ENCODE measurements around the gene GPR21. TPM values are rescaled to one million over a fixed set of nuclear protein-coding genes. Genes with fewer than 3 reads are reported as not detected.

The GPR21 gene
- total RNA-seq, 1 donor from 2014 or later: not detected

DNA sequence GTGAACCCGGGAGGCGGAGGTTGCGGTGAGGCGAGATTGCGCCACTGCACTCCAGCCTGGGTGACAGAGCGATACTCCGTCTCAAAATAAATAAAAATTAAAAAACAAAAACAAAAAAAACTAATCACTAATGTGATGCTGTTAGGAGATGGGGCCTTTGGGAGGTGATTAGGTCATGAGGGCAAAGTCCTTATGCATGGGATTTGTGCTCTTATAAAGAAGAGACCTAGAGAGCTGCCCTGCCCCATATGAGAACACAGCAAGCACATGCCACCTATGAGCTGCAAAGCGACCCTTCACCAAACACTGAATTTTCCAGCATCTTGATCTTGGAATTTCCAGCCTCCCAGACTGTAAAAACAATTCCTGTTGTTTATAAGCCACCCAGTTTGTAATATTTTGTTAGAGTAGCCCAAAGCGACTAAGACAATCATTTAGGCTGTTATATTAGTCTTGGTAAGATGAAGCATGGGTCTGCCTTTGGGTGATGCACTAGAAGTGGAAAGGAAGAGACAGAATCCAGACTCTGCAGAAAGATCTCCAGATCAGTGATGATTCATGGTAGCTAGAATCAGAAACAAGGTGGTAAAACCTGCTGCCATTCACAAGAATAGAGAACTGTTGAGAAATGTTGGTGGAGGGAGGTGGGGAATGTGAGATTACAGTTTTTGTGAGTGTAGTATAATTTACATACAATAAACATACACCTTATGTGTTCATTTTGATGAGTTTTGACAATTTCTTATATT is 26.2 kb downstream of the GPR21 start:
- ATAC-seq (ENCODE audit: poor library complexity): no peak
- DNase-seq: no peak
- intact Hi-C loops (cut with DNase I): no loop called here

DNA sequence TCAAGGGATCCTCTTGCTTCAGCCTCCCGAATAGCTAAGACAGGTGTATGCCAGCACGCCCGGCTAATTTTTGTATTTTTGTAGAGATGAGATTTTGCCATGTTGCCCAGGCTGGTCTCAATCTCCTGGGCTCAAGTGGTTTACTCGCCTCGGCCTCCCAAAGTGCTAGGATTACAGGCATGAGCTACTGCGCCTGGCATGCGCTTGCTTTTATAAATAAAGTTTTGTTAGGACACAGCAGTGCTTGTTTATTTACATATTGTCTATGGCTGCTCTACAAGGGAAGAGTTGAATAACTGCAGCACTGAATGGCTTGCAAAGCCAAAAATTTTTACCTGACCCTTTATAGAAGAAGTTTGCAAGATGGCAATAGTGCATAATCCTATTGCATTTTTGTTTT is 27.7 kb downstream of the GPR21 start:
- DNase-seq: no peak
- no peak for ATAC-seq (ENCODE audit: poor library complexity)
- intact Hi-C loops (cut with DNase I): no loop called here

DNA sequence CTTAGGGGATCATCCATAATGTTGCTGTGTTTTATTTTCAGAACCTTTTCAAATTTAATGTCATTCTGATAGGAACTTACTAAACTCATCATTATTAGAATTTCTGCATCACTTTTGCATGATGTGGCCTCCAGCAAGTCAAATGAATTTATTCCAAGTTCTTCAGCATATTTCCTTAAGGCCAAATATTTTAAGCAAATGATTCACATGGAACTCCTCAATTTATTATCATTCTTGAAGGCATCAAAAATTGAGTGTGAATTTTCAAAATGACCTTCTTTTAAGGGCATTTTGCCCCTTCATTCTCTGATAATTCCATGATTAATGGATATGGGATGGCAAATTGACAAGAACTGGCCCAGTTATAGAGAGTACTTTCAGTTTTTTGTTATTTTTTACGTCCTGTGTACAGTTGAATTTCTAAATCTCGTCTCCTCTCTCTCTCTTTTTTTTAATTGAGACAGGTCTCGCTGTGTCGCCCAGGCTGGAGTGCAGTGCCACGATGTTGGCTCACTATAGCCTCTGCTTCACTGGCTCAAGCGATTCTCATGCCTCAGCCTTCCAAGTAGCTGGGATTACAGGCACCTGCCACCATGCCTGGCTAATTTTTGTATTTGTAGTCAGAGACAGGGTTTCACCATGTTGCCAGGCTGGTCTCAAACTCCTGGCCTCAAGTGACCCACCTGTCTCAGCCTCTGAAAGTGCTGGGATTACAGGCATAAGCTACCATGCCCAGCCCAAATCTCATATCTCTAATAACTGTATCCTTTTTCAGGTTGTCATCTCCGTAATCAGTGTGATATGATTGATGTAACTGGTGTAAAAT is 29.1 kb downstream of the GPR21 start:
- DNase-seq (no peak), ATAC-seq (ENCODE audit: poor library complexity) (no peak)
- intact Hi-C loops (cut with DNase I): no loop called here

DNA sequence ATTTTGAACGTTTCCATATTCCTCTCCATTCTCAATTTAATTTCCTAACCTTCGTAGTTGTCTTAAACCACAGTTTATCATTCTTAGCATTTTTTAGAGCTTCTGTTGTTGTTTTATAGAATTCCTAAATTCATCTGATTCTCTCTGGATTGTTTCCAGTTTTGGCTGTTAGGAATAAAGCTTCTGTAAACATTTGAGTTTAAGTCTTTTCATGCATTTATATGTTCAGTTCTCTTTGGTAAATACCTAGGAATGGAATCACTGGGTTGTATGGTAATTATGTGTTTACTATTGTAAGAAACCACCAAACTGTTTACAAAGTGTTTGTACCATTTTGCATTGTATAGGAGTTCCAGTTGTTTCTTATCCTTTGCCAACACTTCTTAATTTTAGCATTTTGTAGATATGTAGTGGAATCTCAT is 29.7 kb downstream of the GPR21 start:
- intact Hi-C loops (cut with DNase I): no loop called here
- ATAC-seq (ENCODE audit: poor library complexity): no peak
- no peak for DNase-seq

DNA sequence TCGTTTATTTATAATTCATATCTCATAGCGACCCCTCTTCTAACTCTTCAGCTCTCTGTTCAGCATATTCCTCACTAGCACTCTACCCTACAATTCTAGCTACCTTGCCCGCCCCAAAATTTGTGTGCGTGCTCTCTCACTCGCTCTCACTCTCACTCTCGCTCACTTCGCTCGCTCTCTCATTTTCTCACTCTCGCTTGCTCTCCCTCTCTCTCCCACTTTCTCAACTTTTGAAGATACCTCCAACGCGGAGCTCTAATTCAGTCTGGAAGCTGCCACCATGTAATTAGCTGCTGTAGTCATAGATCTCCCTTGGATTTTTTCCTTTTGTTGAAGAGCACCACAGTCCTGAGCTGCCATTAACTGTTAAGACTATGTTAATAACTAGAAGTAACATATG is 30.4 kb downstream of the GPR21 start:
- intact Hi-C loops (cut with DNase I): no loop called here
- ATAC-seq (ENCODE audit: poor library complexity) (no peak), DNase-seq (no peak)

DNA sequence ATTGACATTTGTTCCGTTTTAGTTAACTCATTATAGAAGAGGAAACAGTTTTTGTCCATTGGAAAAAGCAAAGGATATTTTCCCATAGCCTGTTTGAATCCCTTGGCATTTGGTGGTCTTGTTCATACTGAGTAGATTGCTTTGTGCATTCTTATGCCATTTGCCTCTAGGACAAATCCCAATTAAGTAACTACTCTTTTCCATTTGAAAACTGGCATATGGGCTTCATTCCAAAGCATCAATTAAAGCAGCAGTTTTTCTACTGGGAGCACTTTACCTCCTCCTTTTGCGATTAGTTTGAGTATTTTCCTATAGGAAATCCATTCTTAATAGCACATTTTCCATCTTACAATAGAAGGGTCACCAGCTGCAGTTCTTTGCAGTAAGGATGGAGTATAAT is 31.2 kb downstream of the GPR21 start:
- DNase-seq (no peak), ATAC-seq (ENCODE audit: poor library complexity) (no peak)
- intact Hi-C loops (cut with DNase I): no loop called here

DNA sequence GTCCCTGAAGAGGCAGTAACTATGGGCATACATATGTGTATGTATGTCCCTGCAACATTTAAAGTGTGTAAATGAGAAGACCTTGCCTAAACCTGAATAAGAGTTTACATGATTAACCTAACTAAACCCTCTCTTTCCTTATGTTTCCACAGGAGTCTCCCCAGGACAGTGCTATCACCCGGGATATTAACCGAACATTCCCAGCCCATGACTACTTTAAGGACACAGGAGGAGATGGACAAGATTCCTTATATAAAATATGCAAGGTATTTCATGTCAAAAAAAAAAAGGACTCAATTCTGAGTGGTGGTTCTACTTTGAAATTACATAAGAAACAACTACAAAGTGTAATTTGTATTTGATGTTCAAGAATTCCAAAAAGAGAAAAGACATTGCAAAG is 31.7 kb downstream of the GPR21 start:
- no peak for DNase-seq
- intact Hi-C loops (cut with DNase I): no loop called here
- ATAC-seq (ENCODE audit: poor library complexity): no peak

DNA sequence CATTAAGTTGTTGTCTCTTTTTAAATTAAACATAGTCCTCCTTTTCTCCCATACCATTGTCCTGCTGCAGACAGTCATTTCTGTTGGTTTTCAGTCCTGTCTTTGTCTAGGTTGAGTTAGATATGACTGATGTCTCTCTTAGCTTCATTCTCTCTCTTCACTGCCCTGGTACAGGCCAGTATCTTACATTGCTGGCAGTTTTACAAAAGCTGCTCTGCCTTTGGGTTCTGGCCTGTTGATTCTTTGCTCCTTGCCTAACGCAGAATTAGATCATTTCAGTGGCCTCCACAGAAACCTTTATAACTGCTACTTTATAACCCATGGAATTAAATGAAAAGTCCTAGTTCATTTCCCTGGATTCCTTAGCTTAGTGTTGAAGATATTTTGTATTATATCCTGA is 33.7 kb downstream of the GPR21 start:
- ATAC-seq (ENCODE audit: poor library complexity) (no peak), DNase-seq (no peak)
- intact Hi-C loops (cut with DNase I): no loop called here

DNA sequence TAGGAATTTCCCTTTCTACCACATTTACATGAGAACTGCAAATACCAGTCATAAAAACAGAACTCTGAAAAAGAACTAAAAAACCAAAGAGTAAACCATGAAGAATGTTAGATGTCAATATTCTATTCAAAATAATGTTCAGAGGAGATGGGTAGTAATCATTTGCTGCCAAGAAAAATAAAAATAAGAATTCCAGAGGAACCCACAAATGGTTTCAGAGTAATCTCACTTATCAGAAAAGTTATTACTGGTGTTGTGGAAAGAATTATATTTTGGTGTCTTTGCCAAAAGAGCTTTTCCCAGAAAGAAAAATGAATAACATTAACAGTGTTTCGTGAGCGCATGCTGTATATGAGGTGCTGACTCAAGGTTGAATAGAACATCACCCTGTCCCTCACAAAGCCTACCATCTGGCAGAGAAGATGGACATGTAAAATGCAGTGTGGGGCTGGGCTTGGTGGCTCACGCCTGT is 35.6 kb downstream of the GPR21 start:
- ATAC-seq (ENCODE audit: poor library complexity): no peak
- intact Hi-C loops (cut with DNase I): no loop called here
- no peak for DNase-seq

DNA sequence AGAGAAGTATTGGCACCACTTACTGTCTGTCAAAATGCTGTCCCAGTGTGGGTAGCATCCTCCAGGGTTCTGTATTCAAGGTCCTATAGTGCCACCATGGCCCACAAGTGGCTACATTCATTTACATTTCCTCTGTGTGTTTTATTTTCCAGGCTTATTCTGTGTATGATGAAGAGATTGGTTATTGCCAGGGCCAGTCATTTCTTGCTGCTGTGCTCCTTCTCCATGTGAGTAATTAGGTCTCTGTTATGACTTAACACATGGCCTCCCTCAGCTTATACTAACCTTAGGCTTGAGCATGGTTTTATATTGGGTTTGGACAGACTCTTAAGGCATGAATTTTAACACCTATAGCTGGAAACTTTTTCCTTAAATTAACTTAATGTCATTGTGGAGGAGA is 36.7 kb downstream of the GPR21 start:
- DNase-seq (no peak), ATAC-seq (ENCODE audit: poor library complexity) (no peak)
- intact Hi-C loops (cut with DNase I): no loop called here

DNA sequence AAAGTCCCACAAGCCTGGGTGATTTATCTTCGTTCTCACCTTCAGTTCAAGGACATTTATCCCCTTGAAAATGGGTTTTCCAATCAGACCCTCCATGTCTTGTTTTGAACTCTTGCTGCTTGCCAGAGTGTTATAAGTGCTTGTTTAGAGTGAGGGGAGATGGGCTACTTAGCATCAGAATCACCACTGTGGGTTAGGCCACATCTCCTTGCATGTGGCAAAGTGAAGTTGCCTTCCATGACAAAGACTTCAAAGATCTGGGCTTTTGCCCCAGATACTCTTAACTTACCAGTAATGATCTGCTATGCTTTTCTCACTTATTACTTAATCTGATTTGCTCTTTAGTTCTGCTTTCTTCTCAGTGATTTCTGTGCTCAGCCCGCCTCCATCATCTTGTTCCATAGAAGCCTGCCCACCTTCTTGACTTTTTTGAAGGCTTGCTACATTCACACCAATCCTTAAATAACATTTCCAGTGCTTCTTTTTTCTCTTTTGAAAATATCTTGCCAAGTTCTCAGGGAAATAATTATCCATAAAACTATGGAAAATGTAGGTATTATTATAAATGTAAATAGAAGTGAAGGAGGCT is 39.0 kb downstream of the GPR21 start:
- DNase-seq (no peak), ATAC-seq (ENCODE audit: poor library complexity) (no peak)
- intact Hi-C loops (cut with DNase I): no loop called here

DNA sequence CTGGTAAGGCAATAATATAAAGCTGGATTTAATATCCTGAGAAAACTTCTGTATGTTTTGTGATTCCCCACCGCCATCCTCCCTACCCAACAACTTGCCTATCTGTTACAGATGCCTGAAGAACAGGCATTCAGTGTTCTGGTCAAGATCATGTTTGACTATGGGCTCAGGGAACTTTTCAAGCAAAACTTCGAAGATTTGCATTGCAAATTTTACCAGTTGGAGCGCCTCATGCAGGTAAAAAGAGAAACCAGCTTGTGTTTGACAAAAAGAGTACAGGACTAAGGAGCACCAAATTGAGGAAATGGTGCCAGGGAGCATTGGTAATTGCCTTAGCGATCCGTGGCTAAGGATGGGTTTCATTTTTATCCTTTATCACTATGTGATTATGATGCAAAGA is 40.0 kb downstream of the GPR21 start:
- ATAC-seq (ENCODE audit: poor library complexity) (no peak), DNase-seq (no peak)
- intact Hi-C loops (cut with DNase I): no loop called here

DNA sequence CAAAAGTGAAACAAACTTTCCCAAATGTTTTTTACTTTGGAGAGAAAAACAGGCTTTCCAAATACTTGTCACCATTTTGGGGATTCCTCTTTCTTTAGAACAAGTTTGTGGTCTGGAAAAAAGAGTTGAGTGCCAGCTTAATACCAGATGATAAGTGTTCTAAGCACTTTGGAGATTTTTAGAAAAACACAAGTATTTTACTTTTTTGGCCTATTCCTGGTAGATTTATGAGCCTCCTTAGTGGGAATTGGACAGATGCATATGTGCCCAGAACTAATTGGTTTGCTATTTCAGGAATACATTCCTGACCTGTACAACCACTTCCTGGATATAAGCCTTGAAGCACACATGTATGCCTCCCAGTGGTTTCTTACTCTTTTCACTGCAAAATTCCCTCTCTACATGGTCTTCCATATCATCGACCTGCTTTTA is 40.5 kb downstream of the GPR21 start:
- no peak for ATAC-seq (ENCODE audit: poor library complexity)
- no peak for DNase-seq
- intact Hi-C loops (cut with DNase I): no loop called here

DNA sequence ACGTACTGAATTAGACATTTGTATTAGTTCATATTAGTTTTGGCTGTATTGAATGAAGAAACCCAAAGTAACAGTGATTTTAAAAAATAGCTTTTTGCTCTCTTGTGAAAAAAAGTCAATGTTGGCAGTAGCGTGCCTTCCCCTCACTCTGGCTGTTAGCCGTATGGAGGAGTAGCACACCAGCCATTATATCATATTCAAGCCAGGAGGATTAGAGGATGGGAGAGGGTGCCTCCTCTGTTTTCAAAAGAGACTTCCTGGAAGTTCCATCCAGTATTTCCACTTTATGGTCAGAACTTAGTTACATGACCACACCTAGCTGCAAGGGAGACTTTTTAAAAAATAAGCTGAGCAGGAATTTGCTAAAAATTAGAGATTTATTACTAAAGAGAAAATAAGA is 41.2 kb downstream of the GPR21 start:
- DNase-seq: no peak
- intact Hi-C loops (cut with DNase I): no loop called here
- ATAC-seq (ENCODE audit: poor library complexity): no peak

DNA sequence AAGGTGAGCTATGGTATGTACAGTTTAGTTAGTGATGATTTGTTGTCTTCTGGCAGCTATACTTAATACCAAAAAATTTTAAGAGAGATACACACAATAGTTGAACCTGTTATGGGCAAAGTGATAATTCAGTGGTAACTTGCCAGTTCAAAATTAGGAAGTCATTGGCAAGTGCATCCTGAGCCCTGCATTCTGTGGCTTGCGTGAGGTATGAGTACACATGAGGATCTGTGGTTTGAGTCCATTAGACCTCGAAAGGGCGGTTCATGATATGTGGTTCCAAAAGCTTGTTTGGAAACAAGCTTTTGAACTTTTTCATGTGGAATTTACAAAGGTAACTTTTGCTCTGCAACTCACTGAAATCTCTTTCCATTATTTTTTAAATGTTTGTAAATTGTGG is 47.0 kb downstream of the GPR21 start:
- intact Hi-C loops (cut with DNase I): loop anchor here (5.0 kb wide), 1 partner anchor 272 kb away; no protein-coding TSS in a partner anchor
- ATAC-seq (ENCODE audit: poor library complexity) (no peak), DNase-seq (no peak)

DNA sequence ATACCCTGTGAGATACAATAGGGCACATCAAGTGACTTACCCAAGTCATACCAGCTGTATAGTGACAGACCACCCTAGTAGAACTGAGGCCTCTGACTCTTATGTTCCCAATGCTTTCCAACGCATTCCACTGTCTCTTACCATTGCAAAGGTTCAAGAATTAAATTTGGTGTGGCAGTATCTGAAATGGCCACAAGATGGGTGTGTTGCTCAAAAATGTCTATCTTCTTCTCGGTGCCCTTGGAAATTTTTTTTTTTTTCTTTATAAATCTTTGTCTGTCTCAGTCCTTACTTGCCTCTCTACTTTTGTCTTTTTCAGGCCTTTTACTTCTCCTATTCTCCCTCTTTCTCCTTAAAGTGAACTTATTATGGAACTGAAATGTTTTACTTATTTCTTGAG is 48.4 kb downstream of the GPR21 start:
- DNase-seq: no peak
- intact Hi-C loops (cut with DNase I): loop anchor here (5.0 kb wide), 1 partner anchor 270 kb away; no protein-coding TSS in a partner anchor
- ATAC-seq (ENCODE audit: poor library complexity): peak; percentile 31

DNA sequence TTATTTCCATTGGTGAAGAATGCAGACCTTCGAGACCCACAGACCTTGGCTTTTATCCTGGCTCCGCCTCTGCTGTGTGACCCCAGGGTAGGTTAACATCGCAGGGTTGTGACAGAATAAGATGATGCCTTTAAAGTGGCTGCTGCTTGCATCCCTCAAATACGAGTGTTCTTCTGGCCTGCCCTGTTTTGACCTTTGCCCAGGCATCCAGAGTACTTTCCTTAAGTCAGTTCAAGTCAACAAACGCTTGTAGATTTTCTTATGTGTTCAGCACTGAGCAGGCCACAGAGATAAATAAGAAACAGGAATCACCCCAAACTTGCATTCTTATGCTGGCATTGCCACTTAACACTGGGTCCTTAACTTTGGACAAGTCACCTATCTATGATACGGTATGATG is 50.2 kb downstream of the GPR21 start:
- ATAC-seq (ENCODE audit: poor library complexity) (no peak), DNase-seq (no peak)
- intact Hi-C loops (cut with DNase I): loop anchor here (5.0 kb wide), 1 partner anchor 269 kb away; no protein-coding TSS in a partner anchor

DNA sequence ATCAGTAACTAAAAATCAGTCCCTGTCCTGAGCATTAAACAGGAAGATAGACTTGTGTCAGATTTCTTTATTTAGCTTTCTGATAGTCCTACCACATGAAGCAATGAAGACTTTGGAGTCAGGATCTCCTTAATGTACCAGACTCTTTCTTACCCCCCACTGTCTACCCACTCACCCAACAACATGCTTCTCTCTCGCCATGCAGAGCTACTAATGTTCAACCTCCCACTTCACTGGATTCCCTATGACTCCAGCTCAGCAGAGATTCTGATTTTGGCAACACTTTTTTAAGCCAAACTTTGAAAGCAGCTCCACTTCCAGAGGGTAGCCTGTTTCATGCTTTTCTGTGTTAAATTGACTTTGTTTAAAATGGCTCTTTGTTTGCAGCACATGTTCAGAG is 50.8 kb downstream of the GPR21 start:
- intact Hi-C loops (cut with DNase I): loop anchor here (5.0 kb wide), 1 partner anchor 268 kb away; no protein-coding TSS in a partner anchor
- DNase-seq (no peak), ATAC-seq (ENCODE audit: poor library complexity) (no peak)
